GM21360 (cell line): ENCODE data around the gene GGT6.

Source experiments
- ATAC-seq: cut with Tn5 transposase; IDR thresholded peaks from one replicate; pipeline ENCODE4 v1.9.1; 2021; ENCODE audit warnings: mild to moderate bottlenecking, moderate library complexity; ENCODE audit not compliant: unreplicated experiment

The GGT6 gene

GRCh38 chr17:4540224-4540651, 20.1 kb downstream of the GGT6 start:
- no peak for ATAC-seq

- no peak for ATAC-seq
Observed at GRCh38 chr17:4539576-4540223, 20.7 kb downstream of the GGT6 start.

- ATAC-seq = no peak
Observed at GRCh38 chr17:4539025-4539424, 21.4 kb downstream of the GGT6 start.

- ATAC-seq = no peak
Observed at GRCh38 chr17:4538236-4539002, 22.0 kb downstream of the GGT6 start.

- no peak for ATAC-seq
Observed at GRCh38 chr17:4537451-4538235, 22.7 kb downstream of the GGT6 start.

- no peak for ATAC-seq
Observed at GRCh38 chr17:4536742-4537411, 23.5 kb downstream of the GGT6 start.

- ATAC-seq = no peak
Observed at GRCh38 chr17:4536259-4536741, 24.1 kb downstream of the GGT6 start.

GRCh38 chr17:4535667-4536258, 24.6 kb downstream of the GGT6 start:
- ATAC-seq = no peak

GRCh38 chr17:4534928-4535666, 25.3 kb downstream of the GGT6 start:
- no peak for ATAC-seq

GRCh38 chr17:4534515-4534914, 25.9 kb downstream of the GGT6 start:
- no peak for ATAC-seq

GRCh38 chr17:4533523-4534504, 26.6 kb downstream of the GGT6 start:
- no peak for ATAC-seq

- no peak for ATAC-seq
Observed at GRCh38 chr17:4532860-4533522, 27.4 kb downstream of the GGT6 start.

GRCh38 chr17:4531988-4532736, 28.2 kb downstream of the GGT6 start:
- ATAC-seq = no peak

- no peak for ATAC-seq
Observed at GRCh38 chr17:4530799-4531730, 29.3 kb downstream of the GGT6 start.

GRCh38 chr17:4529533-4530152, 30.7 kb downstream of the GGT6 start:
- ATAC-seq = no peak

GRCh38 chr17:4527566-4528125, 32.7 kb downstream of the GGT6 start:
- no peak for ATAC-seq
